ENCODE measurements around the gene VPS35L. TPM values are rescaled to one million over a fixed set of nuclear protein-coding genes. Genes with fewer than 3 reads are reported as not detected.

Gene VPS35L
- total and polyA plus RNA-seq, 2 of the 13 experiments (the other 11 are each of a cell fraction or from before 2014, with no cell fraction given) = 1.4 to 1.6 TPM

- Histone ChIP-seq H3K4me3 (replicated peaks in 1 of 3; ENCODE audit: insufficient read depth in 1 of 3, low read depth in 2 of 3, low read length in 3 of 3) (no peak overlapping the region), H4K20me1 (ENCODE audit: insufficient read depth, low read length) (no peaks in the 10 kb centered on the region), H3K9ac (ENCODE audit: insufficient read depth, low read depth, low read length) (no peak overlapping the region), H3K36me3 (replicated peaks in 1 of 2; ENCODE audit: control insufficient read depth in 1 of 2, insufficient read depth in 2 of 2, low read length in 2 of 2) (no peaks in the 10 kb centered on the region), H2AFZ (ENCODE audit: low read length) (no peak overlapping the region), H3K27me3 (ENCODE audit: control insufficient read depth in 1 of 2, insufficient read depth in 2 of 2, low read length in 2 of 2) (no peaks in the 10 kb centered on the region), H3K79me2 (ENCODE audit: insufficient read depth, low read length) (no peaks in the 10 kb centered on the region), H3K4me1 (ENCODE audit: insufficient read depth, low read length) (no peaks in the 10 kb centered on the region), H3K27ac (ENCODE audit: extremely low read length, insufficient read depth, low read length) (no peak overlapping the region), H3K4me2 (ENCODE audit: low read depth, low read length) (no peak overlapping the region), H3K9me3 (ENCODE audit: low read length) (no peaks in the 10 kb centered on the region)
- in situ Hi-C loops (cut with HindIII; ENCODE audit: extremely low pct_ligation_motif_present, low pct_unique_long_range_greater_than_20kb) (no loop called here), intact Hi-C loops (cut with micrococcal nuclease; ENCODE audit: unreplicated experiment) (no loop called here)
- DNase-seq (ENCODE audit: low spot score) (no peak), ATAC-seq (no peak), FAIRE-seq (no peak)
- 18% methylated on average over 3 of the region's 3 CpGs for WGBS (ENCODE audit: low lambda C conversion rate)
- no TSS peak for BruUV-seq (replicated peaks)
- ChIA-PET CTCF (ENCODE audit: low intra/inter-chr PET ratio, low total read pairs) (no interaction called here), POLR2A (no interaction called here)
- TF ChIP-seq ZSCAN22 (CRISPR knock-in tag; IDR thresholded peaks at IDR 0.05) (no peak), RNF2 (conservative IDR thresholded peaks at IDR 0.05; ENCODE audit: low read depth) (no peak), CSRNP2 (CRISPR knock-in tag; conservative IDR thresholded peaks at IDR 0.05; ENCODE audit: low read depth) (no peak), RAD21 (CRISPR knock-in tag; IDR thresholded peaks at IDR 0.05) (no peak), TBL1XR1 (IDR thresholded peaks at IDR 0.05; ENCODE audit: borderline replicate concordance, low read length, partially characterized antibody) (no peak), TERF1 (CRISPR knock-in tag; IDR thresholded peaks at IDR 0.05) (no peak), NFAT5 (CRISPR knock-in tag; IDR thresholded peaks at IDR 0.05) (no peak), KLF12 (CRISPR knock-in tag; IDR thresholded peaks at IDR 0.05; ENCODE audit: borderline replicate concordance) (no peak), AKNA (CRISPR knock-in tag; IDR thresholded peaks at IDR 0.05; ENCODE audit: borderline replicate concordance) (no peak), ZNF451 (CRISPR knock-in tag; IDR thresholded peaks at IDR 0.05) (no peak), FOXA3 (CRISPR knock-in tag; IDR thresholded peaks at IDR 0.05) (no peak)
Observed at GRCh38 chr16:19621445-19621844, 65.9 kb downstream of the VPS35L start.

All from HepG2 (cell line).